NCI-H146 (cell line): ENCODE measurements around the gene ZMYM2.

Experiments used
- DNase-seq: peaks from one replicate; lab custom pipeline; 2025; lab: John Stamatoyannopoulos, UW

ZMYM2 gene

GRCh38 chr13:20105161-20105689 lies 146.7 kb downstream of the ZMYM2 start:
- DNase-seq, result no peak

GRCh38 chr13:20106742-20107141 lies 148.2 kb downstream of the ZMYM2 start:
- DNase-seq, result no peak

GRCh38 chr13:20109037-20109436 lies 150.5 kb downstream of the ZMYM2 start:
- no peak for DNase-seq

- DNase-seq, result no peak
These were observed 155.6 kb downstream of the ZMYM2 start for GRCh38 chr13:20114066-20114610.

GRCh38 chr13:20116213-20116612 lies 157.7 kb downstream of the ZMYM2 start:
- DNase-seq, result no peak

GRCh38 chr13:20118268-20119140 lies 160.0 kb downstream of the ZMYM2 start:
- peak; percentile 50 for DNase-seq

GRCh38 chr13:20119960-20120359 lies 161.4 kb downstream of the ZMYM2 start:
- no peak for DNase-seq

GRCh38 chr13:20121159-20121525 lies 162.6 kb downstream of the ZMYM2 start:
- no peak for DNase-seq

GRCh38 chr13:20124303-20124702 lies 165.8 kb downstream of the ZMYM2 start:
- no peak for DNase-seq

- DNase-seq, result no peak
These were observed 166.7 kb downstream of the ZMYM2 start for GRCh38 chr13:20125129-20125782.

- no peak for DNase-seq
These were observed 167.2 kb downstream of the ZMYM2 start for GRCh38 chr13:20125783-20126165.

- DNase-seq, result no peak
These were observed 168.2 kb downstream of the ZMYM2 start for GRCh38 chr13:20126541-20127261.

GRCh38 chr13:20127262-20127561 lies 168.7 kb downstream of the ZMYM2 start:
- no peak for DNase-seq

- no peak for DNase-seq
These were observed 169.3 kb downstream of the ZMYM2 start for GRCh38 chr13:20127562-20128458.

- no peak for DNase-seq
These were observed 170.0 kb downstream of the ZMYM2 start for GRCh38 chr13:20128459-20128931.

GRCh38 chr13:20129076-20129475 lies 170.5 kb downstream of the ZMYM2 start:
- DNase-seq, result no peak

- no peak for DNase-seq
These were observed 171.5 kb downstream of the ZMYM2 start for GRCh38 chr13:20130012-20130411.

GRCh38 chr13:20130652-20131051 lies 172.1 kb downstream of the ZMYM2 start:
- DNase-seq, result no peak

GRCh38 chr13:20131057-20131832 lies 172.7 kb downstream of the ZMYM2 start:
- no peak for DNase-seq

GRCh38 chr13:20132052-20132634 lies 173.6 kb downstream of the ZMYM2 start:
- no peak for DNase-seq
